ENCODE measurements around the gene GRAP. TPM values are rescaled to one million over a fixed set of nuclear protein-coding genes. Genes with fewer than 3 reads are reported as not detected.

The GRAP gene
- total and polyA plus RNA-seq, 2 experiments from 2014 or later, result 0.54 TPM; not detected in 1

GRCh38 chr17:18997650-18998196 is 49.0 kb downstream of the GRAP start:
- no peaks in the 10 kb centered on the region for H3K27me3 ChIP-seq
- H3K4me1 ChIP-seq (ENCODE audit: insufficient read depth), result peaks cover 30% of the 10 kb centered on the region
- H3K79me2 ChIP-seq, result peaks cover 89% of the 10 kb centered on the region
- 79% methylated on average over 6 of the region's 6 CpGs for WGBS (ENCODE audit: low lambda C conversion rate, missing lambda C conversion rate)
- no peak overlapping the region for H2AFZ ChIP-seq
- no peaks in the 10 kb centered on the region for H3K9me2 ChIP-seq (replicated peaks; ENCODE audit: insufficient read depth)
- DNase-seq (ENCODE audit: low spot score), result no peak
- no peaks in the 10 kb centered on the region for H3K36me3 ChIP-seq (replicated peaks; ENCODE audit: insufficient read depth, low read depth)
- H3K4me3 ChIP-seq, result no peak overlapping the region
- H4K20me1 ChIP-seq (ENCODE audit: insufficient read depth, poor library complexity, severe bottlenecking), result peaks cover 30% of the 10 kb centered on the region
- no peak overlapping the region for H3K27ac ChIP-seq
- no peak overlapping the region for H3K4me2 ChIP-seq
- TF ChIP-seq CTCF (IDR thresholded peaks at IDR 0.05; ENCODE audit: poor library complexity) (no peak), EZH2phosphoT487 (IDR thresholded peaks at IDR 0.05; ENCODE audit: low read depth, severe bottlenecking, unreplicated experiment) (no peak), EZH2 (IDR thresholded peaks at IDR 0.05; ENCODE audit: borderline replicate concordance) (no peak)
- H3K9me3 ChIP-seq (ENCODE audit: low read depth), result peaks cover 10% of the 10 kb centered on the region

- Histone ChIP-seq H3K9me3 (ENCODE audit: low read depth) (peaks cover 10% of the 10 kb centered on the region), H3K4me3 (no peak overlapping the region), H3K9me2 (replicated peaks; ENCODE audit: insufficient read depth) (no peaks in the 10 kb centered on the region), H3K27me3 (no peaks in the 10 kb centered on the region), H3K4me2 (no peak overlapping the region), H3K27ac (no peak overlapping the region), H3K79me2 (peaks cover 79% of the 10 kb centered on the region), H3K4me1 (ENCODE audit: insufficient read depth) (peaks cover 20% of the 10 kb centered on the region), H2AFZ (no peak overlapping the region), H3K36me3 (replicated peaks; ENCODE audit: insufficient read depth, low read depth) (no peaks in the 10 kb centered on the region), H4K20me1 (ENCODE audit: insufficient read depth, poor library complexity, severe bottlenecking) (peaks cover 19% of the 10 kb centered on the region)
- TF ChIP-seq CTCF (IDR thresholded peaks at IDR 0.05; ENCODE audit: poor library complexity) (no peak), EZH2 (IDR thresholded peaks at IDR 0.05; ENCODE audit: borderline replicate concordance) (no peak), EZH2phosphoT487 (IDR thresholded peaks at IDR 0.05; ENCODE audit: low read depth, severe bottlenecking, unreplicated experiment) (no peak)
- no peak for DNase-seq (ENCODE audit: low spot score)
- WGBS (ENCODE audit: low lambda C conversion rate, missing lambda C conversion rate), result 96% methylated on average over 2 of the region's 2 CpGs
Measured at GRCh38 chr17:18996458-18996857, 50.3 kb downstream of the GRAP start.

- no peak for TF ChIP-seq EZH2phosphoT487 (IDR thresholded peaks at IDR 0.05; ENCODE audit: low read depth, severe bottlenecking, unreplicated experiment)
- no peak for TF ChIP-seq EZH2 (IDR thresholded peaks at IDR 0.05; ENCODE audit: borderline replicate concordance)
- no peak for TF ChIP-seq CTCF (IDR thresholded peaks at IDR 0.05; ENCODE audit: poor library complexity)
- no peak overlapping the region for H2AFZ ChIP-seq
- no peaks in the 10 kb centered on the region for H3K27me3 ChIP-seq
- no peak overlapping the region for H3K4me2 ChIP-seq
- H3K27ac ChIP-seq, result peak overlapping the region; percentile 65
- H3K9me2 ChIP-seq (replicated peaks; ENCODE audit: insufficient read depth), result no peaks in the 10 kb centered on the region
- DNase-seq (ENCODE audit: low spot score), result no peak
- peaks cover 8% of the 10 kb centered on the region for H3K4me1 ChIP-seq (ENCODE audit: insufficient read depth)
- H3K79me2 ChIP-seq, result peaks cover 83% of the 10 kb centered on the region
- 94% methylated on average over 3 of the region's 3 CpGs for WGBS (ENCODE audit: low lambda C conversion rate, missing lambda C conversion rate)
- H3K9me3 ChIP-seq (ENCODE audit: low read depth), result peaks cover 10% of the 10 kb centered on the region
- no peaks in the 10 kb centered on the region for H3K36me3 ChIP-seq (replicated peaks; ENCODE audit: insufficient read depth, low read depth)
- H3K4me3 ChIP-seq, result no peak overlapping the region
- H4K20me1 ChIP-seq (ENCODE audit: insufficient read depth, poor library complexity, severe bottlenecking), result peaks cover 16% of the 10 kb centered on the region
Measured at GRCh38 chr17:18995220-18995619, 51.5 kb downstream of the GRAP start.
